GM18511 (cell line): ENCODE measurements around the gene DBET.
A peak's percentile ranks its signal among the peaks of the same experiment; 100 is the strongest.
"Not testable (repeated sequence)": the region's sequence is repeated elsewhere in the genome, so short reads cannot be mapped to it uniquely, and the experiment has no call there.

ENCODE experiments used
- ATAC-seq: cut with Tn5 transposase; IDR thresholded peaks from one replicate; pipeline ENCODE4 v1.9.1; 2021; ENCODE audit warnings: mild to moderate bottlenecking, moderate library complexity; ENCODE audit not compliant: unreplicated experiment

The DBET gene

GRCh38 chr4:190049378-190050239 is 14.7 kb upstream of the DBET start:
- ATAC-seq = peak; percentile 77

- not testable (repeated sequence) for ATAC-seq
Measured at GRCh38 chr4:190058997-190059396, 5.3 kb upstream of the DBET start.

GRCh38 chr4:190064805-190065204 is 503 bp downstream of the DBET start:
- peak; percentile 20 for ATAC-seq

- not testable (repeated sequence) for ATAC-seq
Measured at GRCh38 chr4:190068351-190068750, 4.0 kb downstream of the DBET start.

- not testable (repeated sequence) for ATAC-seq
Measured at GRCh38 chr4:190093052-190093451, 28.8 kb downstream of the DBET start.

GRCh38 chr4:190094031-190094430 is 29.7 kb downstream of the DBET start:
- not testable (repeated sequence) for ATAC-seq

- not testable (repeated sequence) for ATAC-seq
Measured at GRCh38 chr4:190095335-190095734, 31.0 kb downstream of the DBET start.

- not testable (repeated sequence) for ATAC-seq
Measured at GRCh38 chr4:190099605-190100004, 35.3 kb downstream of the DBET start.

- not testable (repeated sequence) for ATAC-seq
Measured at GRCh38 chr4:190101525-190101924, 37.2 kb downstream of the DBET start.

- not testable (repeated sequence) for ATAC-seq
Measured at GRCh38 chr4:190106191-190106590, 41.9 kb downstream of the DBET start.

GRCh38 chr4:190106611-190107480 is 42.5 kb downstream of the DBET start:
- ATAC-seq = not testable (repeated sequence)

GRCh38 chr4:190107766-190108485 is 43.6 kb downstream of the DBET start:
- ATAC-seq = not testable (repeated sequence)

GRCh38 chr4:190108756-190109155 is 44.5 kb downstream of the DBET start:
- not testable (repeated sequence) for ATAC-seq

GRCh38 chr4:190109390-190110011 is 45.2 kb downstream of the DBET start:
- not testable (repeated sequence) for ATAC-seq

- not testable (repeated sequence) for ATAC-seq
Measured at GRCh38 chr4:190110033-190110432, 45.7 kb downstream of the DBET start.

- ATAC-seq = not testable (repeated sequence)
Measured at GRCh38 chr4:190110570-190111295, 46.4 kb downstream of the DBET start.

GRCh38 chr4:190112879-190113278 is 48.6 kb downstream of the DBET start:
- not testable (repeated sequence) for ATAC-seq

- not testable (repeated sequence) for ATAC-seq
Measured at GRCh38 chr4:190114991-190115390, 50.7 kb downstream of the DBET start.
